ENCODE results near the gene NAXD.

Gene NAXD

DNA sequence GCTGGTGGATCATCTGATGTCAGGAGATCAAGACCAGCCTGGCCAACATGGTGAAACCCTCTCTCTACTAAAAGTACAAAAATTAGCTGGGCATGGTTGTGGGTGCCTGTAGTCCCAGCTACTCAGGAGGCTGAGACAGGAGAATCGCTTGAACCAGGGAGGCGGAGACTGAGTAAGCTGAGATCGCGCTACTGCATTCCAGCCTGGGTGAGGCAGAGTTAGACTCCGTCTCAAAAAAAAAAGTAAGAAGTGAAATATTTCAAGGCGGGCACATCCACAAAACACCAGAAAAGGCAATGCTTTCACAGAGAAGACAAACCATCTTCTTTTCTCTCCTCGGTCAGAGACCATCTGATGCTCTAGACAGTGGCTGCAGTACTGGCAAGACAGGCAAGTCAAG, 45.4 kb upstream of the NAXD start:
- TF ChIP-seq TEAD4 (IDR thresholded peaks at IDR 0.05): peak; percentile 51

DNA sequence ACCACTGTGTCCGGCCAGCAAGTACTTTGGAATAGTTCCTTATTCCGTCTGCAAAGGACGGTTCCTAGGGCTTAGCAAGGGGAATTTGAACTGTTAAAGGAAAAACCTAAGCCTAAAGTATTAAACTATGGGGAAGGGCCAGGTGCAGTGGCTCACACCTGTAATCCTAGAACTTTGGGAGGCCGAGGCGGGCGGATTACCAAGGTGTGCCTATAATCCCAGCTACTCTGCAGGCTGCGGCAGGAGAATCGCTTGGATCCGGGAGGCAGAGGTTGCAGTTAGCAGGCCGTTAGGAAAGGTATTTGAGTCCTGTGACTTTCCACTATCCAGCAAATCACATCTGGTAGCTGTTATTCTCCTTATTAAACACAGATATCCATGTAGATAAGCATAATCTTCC, 44.5 kb upstream of the NAXD start:
- TF ChIP-seq YY1 (IDR thresholded peaks at IDR 0.05; ENCODE audit: low read depth) (no peak), RAD21 (IDR thresholded peaks at IDR 0.05; ENCODE audit: low read depth) (no peak), TEAD4 (IDR thresholded peaks at IDR 0.05) (no peak), TCF12 (IDR thresholded peaks at IDR 0.05; ENCODE audit: low read depth) (no peak), EGR1 (IDR thresholded peaks at IDR 0.05) (no peak), CREB1 (IDR thresholded peaks at IDR 0.05; ENCODE audit: low read depth) (no peak), TAF1 (IDR thresholded peaks at IDR 0.05; ENCODE audit: low read depth) (no peak), FOXM1 (IDR thresholded peaks at IDR 0.05; ENCODE audit: borderline replicate concordance, low read depth) (no peak), CEBPB (IDR thresholded peaks at IDR 0.05) (no peak), ZBTB7A (IDR thresholded peaks at IDR 0.05; ENCODE audit: low read depth) (no peak), EP300 (IDR thresholded peaks at IDR 0.05; ENCODE audit: borderline replicate concordance) (no peak), NFIC (IDR thresholded peaks at IDR 0.05) (no peak)
- TF ChIP-seq, protein P1, sequence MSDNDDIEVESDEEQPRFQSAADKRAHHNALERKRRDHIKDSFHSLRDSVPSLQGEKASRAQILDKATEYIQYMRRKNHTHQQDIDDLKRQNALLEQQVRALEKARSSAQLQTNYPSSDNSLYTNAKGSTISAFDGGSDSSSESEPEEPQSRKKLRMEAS (IDR thresholded peaks at IDR 0.05): no peak
- TF ChIP-seq, protein P2, sequence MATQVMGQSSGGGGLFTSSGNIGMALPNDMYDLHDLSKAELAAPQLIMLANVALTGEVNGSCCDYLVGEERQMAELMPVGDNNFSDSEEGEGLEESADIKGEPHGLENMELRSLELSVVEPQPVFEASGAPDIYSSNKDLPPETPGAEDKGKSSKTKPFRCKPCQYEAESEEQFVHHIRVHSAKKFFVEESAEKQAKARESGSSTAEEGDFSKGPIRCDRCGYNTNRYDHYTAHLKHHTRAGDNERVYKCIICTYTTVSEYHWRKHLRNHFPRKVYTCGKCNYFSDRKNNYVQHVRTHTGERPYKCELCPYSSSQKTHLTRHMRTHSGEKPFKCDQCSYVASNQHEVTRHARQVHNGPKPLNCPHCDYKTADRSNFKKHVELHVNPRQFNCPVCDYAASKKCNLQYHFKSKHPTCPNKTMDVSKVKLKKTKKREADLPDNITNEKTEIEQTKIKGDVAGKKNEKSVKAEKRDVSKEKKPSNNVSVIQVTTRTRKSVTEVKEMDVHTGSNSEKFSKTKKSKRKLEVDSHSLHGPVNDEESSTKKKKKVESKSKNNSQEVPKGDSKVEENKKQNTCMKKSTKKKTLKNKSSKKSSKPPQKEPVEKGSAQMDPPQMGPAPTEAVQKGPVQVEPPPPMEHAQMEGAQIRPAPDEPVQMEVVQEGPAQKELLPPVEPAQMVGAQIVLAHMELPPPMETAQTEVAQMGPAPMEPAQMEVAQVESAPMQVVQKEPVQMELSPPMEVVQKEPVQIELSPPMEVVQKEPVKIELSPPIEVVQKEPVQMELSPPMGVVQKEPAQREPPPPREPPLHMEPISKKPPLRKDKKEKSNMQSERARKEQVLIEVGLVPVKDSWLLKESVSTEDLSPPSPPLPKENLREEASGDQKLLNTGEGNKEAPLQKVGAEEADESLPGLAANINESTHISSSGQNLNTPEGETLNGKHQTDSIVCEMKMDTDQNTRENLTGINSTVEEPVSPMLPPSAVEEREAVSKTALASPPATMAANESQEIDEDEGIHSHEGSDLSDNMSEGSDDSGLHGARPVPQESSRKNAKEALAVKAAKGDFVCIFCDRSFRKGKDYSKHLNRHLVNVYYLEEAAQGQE (IDR thresholded peaks at IDR 0.05; ENCODE audit: low read depth): no peak
- TF ChIP-seq, protein P3, sequence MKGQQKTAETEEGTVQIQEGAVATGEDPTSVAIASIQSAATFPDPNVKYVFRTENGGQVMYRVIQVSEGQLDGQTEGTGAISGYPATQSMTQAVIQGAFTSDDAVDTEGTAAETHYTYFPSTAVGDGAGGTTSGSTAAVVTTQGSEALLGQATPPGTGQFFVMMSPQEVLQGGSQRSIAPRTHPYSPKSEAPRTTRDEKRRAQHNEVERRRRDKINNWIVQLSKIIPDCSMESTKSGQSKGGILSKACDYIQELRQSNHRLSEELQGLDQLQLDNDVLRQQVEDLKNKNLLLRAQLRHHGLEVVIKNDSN (IDR thresholded peaks at IDR 0.05): no peak

DNA sequence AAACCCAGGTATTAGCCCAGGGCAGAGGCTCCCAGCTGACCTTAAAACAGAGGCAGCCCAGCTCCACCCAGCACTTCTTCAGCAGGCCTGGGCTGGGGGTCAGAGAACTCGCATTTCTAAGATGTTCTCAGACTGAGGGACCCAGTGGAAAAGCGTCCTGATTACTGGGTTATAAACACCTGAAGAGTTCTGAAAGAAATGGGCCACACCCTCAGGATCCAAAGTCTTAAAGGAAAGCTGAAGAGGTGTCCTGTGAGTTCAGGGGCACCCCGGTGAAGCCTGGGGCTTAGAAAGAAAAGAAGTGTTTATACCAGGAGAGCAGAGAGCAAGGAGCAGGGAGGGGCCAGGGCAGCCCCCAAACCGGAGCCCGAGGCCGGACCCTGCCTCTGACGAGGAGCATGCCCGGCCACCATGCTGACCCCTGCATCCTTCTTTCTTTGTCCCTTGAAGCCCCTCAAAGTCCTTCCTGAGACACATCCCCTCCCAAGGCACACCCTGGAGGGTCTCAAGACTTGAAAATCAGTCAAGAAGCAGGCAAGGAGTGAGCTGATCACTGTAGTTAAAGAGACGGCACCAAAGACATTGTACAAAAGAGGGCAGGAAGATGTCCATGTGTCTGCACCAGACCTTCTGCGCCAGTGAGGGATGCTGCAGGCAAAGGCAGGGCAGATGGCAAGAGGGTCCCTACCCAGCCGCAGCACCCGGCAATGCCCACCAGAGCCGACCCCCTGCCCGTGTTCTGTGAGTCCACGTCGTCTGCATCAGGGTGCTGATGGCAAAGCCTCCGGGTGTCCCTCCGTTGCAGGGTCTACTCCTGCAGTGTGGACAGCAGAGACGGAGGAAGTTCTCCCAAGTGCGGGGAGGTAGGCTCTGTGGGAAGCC, 43.2 kb upstream of the NAXD start:
- no peak for TF ChIP-seq EP300 (IDR thresholded peaks at IDR 0.05; ENCODE audit: borderline replicate concordance)
- no peak for TF ChIP-seq RAD21 (IDR thresholded peaks at IDR 0.05; ENCODE audit: low read depth)
- TF ChIP-seq ZBTB7A (IDR thresholded peaks at IDR 0.05; ENCODE audit: low read depth): no peak
- no peak for TF ChIP-seq NFIC (IDR thresholded peaks at IDR 0.05)
- TF ChIP-seq, protein P2 (IDR thresholded peaks at IDR 0.05; ENCODE audit: low read depth): no peak
- no peak for TF ChIP-seq EGR1 (IDR thresholded peaks at IDR 0.05)
- no peak for TF ChIP-seq YY1 (IDR thresholded peaks at IDR 0.05; ENCODE audit: low read depth)
- TF ChIP-seq, protein P1 (IDR thresholded peaks at IDR 0.05): no peak
- no peak for TF ChIP-seq CEBPB (IDR thresholded peaks at IDR 0.05)
- TF ChIP-seq TCF12 (IDR thresholded peaks at IDR 0.05; ENCODE audit: low read depth): no peak
- TF ChIP-seq, protein P3 (IDR thresholded peaks at IDR 0.05): no peak
- TF ChIP-seq CREB1 (IDR thresholded peaks at IDR 0.05; ENCODE audit: low read depth): no peak
- TF ChIP-seq TEAD4 (IDR thresholded peaks at IDR 0.05): no peak

DNA sequence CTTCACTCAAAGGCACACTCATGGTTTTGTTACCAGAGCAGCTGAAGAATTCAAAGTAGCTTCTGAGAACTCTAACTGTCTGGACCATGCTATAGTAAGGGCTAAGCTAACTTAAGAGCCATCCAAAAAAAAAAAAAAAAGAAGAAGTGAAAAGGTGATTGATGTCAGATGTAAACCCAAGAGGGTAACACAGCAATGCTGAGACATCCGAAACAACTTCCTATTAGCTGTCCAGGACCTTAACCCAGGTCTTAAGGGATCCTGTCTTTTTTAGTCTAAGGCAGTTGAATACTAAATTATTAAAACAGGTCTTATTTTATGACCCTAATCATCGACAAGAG, 42.6 kb upstream of the NAXD start:
- no peak for TF ChIP-seq CREB1 (IDR thresholded peaks at IDR 0.05; ENCODE audit: low read depth)
- TF ChIP-seq EGR1 (IDR thresholded peaks at IDR 0.05): no peak
- TF ChIP-seq ZBTB7A (IDR thresholded peaks at IDR 0.05; ENCODE audit: low read depth): no peak
- no peak for TF ChIP-seq EP300 (IDR thresholded peaks at IDR 0.05; ENCODE audit: borderline replicate concordance)
- TF ChIP-seq, protein P1 (IDR thresholded peaks at IDR 0.05): no peak
- no peak for TF ChIP-seq NFIC (IDR thresholded peaks at IDR 0.05)
- TF ChIP-seq YY1 (IDR thresholded peaks at IDR 0.05; ENCODE audit: low read depth): no peak
- TF ChIP-seq TEAD4 (IDR thresholded peaks at IDR 0.05): no peak
- TF ChIP-seq RAD21 (IDR thresholded peaks at IDR 0.05; ENCODE audit: low read depth): no peak
- TF ChIP-seq CEBPB (IDR thresholded peaks at IDR 0.05): no peak
- TF ChIP-seq, protein P2 (IDR thresholded peaks at IDR 0.05; ENCODE audit: low read depth): no peak
- no peak for TF ChIP-seq TCF12 (IDR thresholded peaks at IDR 0.05; ENCODE audit: low read depth)
- TF ChIP-seq FOXM1 (IDR thresholded peaks at IDR 0.05; ENCODE audit: borderline replicate concordance, low read depth): no peak
- TF ChIP-seq TAF1 (IDR thresholded peaks at IDR 0.05; ENCODE audit: low read depth): no peak
- TF ChIP-seq, protein P3 (IDR thresholded peaks at IDR 0.05): no peak
